ENCODE measurements around the gene FAXDC2.

The FAXDC2 gene

DNA sequence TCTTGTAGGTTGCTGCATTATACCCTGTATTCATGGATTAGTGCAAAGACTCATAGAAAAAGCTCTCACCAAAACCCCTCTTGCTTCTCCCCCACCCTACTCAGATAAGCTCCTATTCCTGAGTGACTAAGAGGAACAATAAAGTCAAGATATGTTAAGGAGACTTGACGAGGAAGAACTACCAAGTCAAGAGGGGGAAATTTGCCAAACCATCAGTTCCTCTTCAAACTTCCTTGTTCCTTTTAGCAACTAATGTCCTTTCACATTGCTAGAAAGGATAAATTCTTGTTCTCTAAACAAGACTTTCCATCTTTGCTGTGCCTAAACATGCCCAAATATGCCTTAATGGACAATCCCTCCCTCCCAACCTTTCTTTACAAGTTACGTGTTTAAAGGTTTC lies 35.0 kb upstream of the FAXDC2 start:
- CTCF ChIA-PET: no interaction called here

DNA sequence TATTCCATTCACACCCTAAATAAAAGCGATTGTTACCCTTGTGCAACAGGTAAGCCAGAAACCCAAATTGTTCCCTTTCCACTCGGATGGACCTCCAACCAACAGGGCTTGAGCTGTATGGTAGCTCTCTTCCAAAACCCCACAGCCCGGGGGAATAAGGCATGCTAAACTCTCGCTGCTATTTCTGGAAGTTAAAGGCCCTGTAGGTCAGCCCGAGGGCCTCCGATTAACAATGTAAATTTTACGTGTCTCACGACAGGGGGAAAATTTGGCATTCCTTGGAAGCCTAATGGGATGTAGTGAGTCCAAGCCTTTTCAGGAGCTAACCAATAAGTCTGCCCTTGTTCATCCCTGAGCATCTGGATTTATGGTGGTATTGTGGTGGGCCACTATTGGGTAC lies 34.0 kb upstream of the FAXDC2 start:
- H3K4me3 ChIP-seq (ENCODE audit: low read depth, low read length): no peak overlapping the region
- H3K36me3 ChIP-seq (ENCODE audit: control insufficient read depth in 2 of 2, insufficient read depth in 1 of 2, low read length in 2 of 2): peaks cover 15 to 50% of the 10 kb centered on the region in 2 experiments
- no peak overlapping the region for H3K27ac ChIP-seq (ENCODE audit: extremely low read depth, low read depth, low read length)
- POLR2A ChIA-PET: no interaction called here
- TF ChIP-seq SCRT2 (tag by site-specific recombination; IDR thresholded peaks at IDR 0.05) (peak; percentile 61), ZNF155 (tag by site-specific recombination; IDR thresholded peaks at IDR 0.05) (no peak), ZFP37 (tag by site-specific recombination; IDR thresholded peaks at IDR 0.05) (no peak), YY2 (tag by site-specific recombination; IDR thresholded peaks at IDR 0.05) (no peak)
- CTCF ChIA-PET: no interaction called here
- H3K9me3 ChIP-seq (ENCODE audit: control insufficient read depth, insufficient read depth, low read depth, low read length): no peaks in the 10 kb centered on the region
- H3K4me1 ChIP-seq (ENCODE audit: control insufficient read depth, insufficient read depth, low read length): no peaks in the 10 kb centered on the region

More for the DNA sequence above, 35.0 kb upstream of the FAXDC2 start:
- no peaks in the 10 kb centered on the region for H3K4me1 ChIP-seq (ENCODE audit: control insufficient read depth, insufficient read depth, low read length)
- peaks cover 21 to 59% of the 10 kb centered on the region in 2 experiments for H3K36me3 ChIP-seq (ENCODE audit: control insufficient read depth in 2 of 2, insufficient read depth in 1 of 2, low read length in 2 of 2)
- H3K4me3 ChIP-seq (ENCODE audit: low read depth, low read length): no peak overlapping the region
- TF ChIP-seq ZNF560 (tag by site-specific recombination; IDR thresholded peaks at IDR 0.05; ENCODE audit: borderline replicate concordance) (no peak), ZNF132 (tag by site-specific recombination; IDR thresholded peaks at IDR 0.05; ENCODE audit: borderline replicate concordance) (no peak), ZNF585B (tag by site-specific recombination; IDR thresholded peaks at IDR 0.05) (no peak), ZNF664 (tag by site-specific recombination; IDR thresholded peaks at IDR 0.05) (no peak), ZNF600 (tag by site-specific recombination; IDR thresholded peaks at IDR 0.05) (no peak)
- TF ChIP-seq, protein P1, sequence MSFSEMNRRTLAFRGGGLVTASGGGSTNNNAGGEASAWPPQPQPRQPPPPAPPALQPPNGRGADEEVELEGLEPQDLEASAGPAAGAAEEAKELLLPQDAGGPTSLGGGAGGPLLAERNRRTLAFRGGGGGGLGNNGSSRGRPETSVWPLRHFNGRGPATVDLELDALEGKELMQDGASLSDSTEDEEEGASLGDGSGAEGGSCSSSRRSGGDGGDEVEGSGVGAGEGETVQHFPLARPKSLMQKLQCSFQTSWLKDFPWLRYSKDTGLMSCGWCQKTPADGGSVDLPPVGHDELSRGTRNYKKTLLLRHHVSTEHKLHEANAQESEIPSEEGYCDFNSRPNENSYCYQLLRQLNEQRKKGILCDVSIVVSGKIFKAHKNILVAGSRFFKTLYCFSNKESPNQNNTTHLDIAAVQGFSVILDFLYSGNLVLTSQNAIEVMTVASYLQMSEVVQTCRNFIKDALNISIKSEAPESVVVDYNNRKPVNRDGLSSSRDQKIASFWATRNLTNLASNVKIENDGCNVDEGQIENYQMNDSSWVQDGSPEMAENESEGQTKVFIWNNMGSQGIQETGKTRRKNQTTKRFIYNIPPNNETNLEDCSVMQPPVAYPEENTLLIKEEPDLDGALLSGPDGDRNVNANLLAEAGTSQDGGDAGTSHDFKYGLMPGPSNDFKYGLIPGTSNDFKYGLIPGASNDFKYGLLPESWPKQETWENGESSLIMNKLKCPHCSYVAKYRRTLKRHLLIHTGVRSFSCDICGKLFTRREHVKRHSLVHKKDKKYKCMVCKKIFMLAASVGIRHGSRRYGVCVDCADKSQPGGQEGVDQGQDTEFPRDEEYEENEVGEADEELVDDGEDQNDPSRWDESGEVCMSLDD (tag by site-specific recombination; IDR thresholded peaks at IDR 0.05): no peak
- H3K27ac ChIP-seq (ENCODE audit: extremely low read depth, low read depth, low read length): no peak overlapping the region
- H3K9me3 ChIP-seq (ENCODE audit: control insufficient read depth, insufficient read depth, low read depth, low read length): no peaks in the 10 kb centered on the region
- POLR2A ChIA-PET: no interaction called here

DNA sequence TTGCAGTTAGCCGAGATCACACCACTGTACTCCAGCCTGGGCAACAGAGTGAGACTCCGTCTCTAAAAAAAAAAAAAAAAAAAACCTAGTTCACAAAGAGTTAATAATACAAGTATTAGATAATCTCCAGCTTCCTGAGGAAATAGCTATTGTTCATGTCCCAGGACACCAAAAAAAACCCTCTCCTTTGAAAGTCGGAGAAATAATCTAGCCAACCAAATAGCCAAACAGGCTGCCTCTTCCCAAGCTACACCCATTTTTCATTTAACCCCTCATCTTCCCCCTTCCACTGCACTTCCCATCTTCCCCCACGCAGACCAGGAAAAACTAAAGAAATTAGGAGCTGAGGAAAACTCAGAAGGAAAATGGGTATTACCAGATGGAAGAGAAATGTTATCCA lies 31.6 kb upstream of the FAXDC2 start:
- no peaks in the 10 kb centered on the region for H3K4me1 ChIP-seq (ENCODE audit: control insufficient read depth, insufficient read depth, low read length)
- ChIA-PET CTCF (interaction anchor here (0.7 kb wide), 1 partner anchor 55 kb away, joined by 3 read pairs; no protein-coding TSS in a partner anchor), POLR2A (no interaction called here)
- H3K27ac ChIP-seq (ENCODE audit: extremely low read depth, low read depth, low read length): no peak overlapping the region
- peaks cover 5 to 37% of the 10 kb centered on the region in 2 experiments; a peak in 2 of 3 replicates for H3K36me3 ChIP-seq (ENCODE audit: control insufficient read depth in 2 of 2, insufficient read depth in 1 of 2, low read length in 2 of 2)
- H3K9me3 ChIP-seq (ENCODE audit: control insufficient read depth, insufficient read depth, low read depth, low read length): no peaks in the 10 kb centered on the region
- H3K4me3 ChIP-seq (ENCODE audit: low read depth, low read length): no peak overlapping the region
- TF ChIP-seq, protein P2, sequence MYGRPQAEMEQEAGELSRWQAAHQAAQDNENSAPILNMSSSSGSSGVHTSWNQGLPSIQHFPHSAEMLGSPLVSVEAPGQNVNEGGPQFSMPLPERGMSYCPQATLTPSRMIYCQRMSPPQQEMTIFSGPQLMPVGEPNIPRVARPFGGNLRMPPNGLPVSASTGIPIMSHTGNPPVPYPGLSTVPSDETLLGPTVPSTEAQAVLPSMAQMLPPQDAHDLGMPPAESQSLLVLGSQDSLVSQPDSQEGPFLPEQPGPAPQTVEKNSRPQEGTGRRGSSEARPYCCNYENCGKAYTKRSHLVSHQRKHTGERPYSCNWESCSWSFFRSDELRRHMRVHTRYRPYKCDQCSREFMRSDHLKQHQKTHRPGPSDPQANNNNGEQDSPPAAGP (tag by site-specific recombination; IDR thresholded peaks at IDR 0.05): no peak
- no peak for TF ChIP-seq ZSCAN16 (tag by site-specific recombination; IDR thresholded peaks at IDR 0.05)
- no peak for TF ChIP-seq ZNF654 (tag by site-specific recombination; IDR thresholded peaks at IDR 0.05; ENCODE audit: low read depth)
- no peak for TF ChIP-seq ZNF19 (tag by site-specific recombination; IDR thresholded peaks at IDR 0.05; ENCODE audit: low read depth)
- no peak for TF ChIP-seq ZBTB48 (tag by site-specific recombination; IDR thresholded peaks at IDR 0.05)
- TF ChIP-seq, protein P3, sequence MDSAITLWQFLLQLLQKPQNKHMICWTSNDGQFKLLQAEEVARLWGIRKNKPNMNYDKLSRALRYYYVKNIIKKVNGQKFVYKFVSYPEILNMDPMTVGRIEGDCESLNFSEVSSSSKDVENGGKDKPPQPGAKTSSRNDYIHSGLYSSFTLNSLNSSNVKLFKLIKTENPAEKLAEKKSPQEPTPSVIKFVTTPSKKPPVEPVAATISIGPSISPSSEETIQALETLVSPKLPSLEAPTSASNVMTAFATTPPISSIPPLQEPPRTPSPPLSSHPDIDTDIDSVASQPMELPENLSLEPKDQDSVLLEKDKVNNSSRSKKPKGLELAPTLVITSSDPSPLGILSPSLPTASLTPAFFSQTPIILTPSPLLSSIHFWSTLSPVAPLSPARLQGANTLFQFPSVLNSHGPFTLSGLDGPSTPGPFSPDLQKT (IDR thresholded peaks at IDR 0.05; ENCODE audit: borderline replicate concordance, low read depth, low read length): no peak
- TF ChIP-seq, protein P4, sequence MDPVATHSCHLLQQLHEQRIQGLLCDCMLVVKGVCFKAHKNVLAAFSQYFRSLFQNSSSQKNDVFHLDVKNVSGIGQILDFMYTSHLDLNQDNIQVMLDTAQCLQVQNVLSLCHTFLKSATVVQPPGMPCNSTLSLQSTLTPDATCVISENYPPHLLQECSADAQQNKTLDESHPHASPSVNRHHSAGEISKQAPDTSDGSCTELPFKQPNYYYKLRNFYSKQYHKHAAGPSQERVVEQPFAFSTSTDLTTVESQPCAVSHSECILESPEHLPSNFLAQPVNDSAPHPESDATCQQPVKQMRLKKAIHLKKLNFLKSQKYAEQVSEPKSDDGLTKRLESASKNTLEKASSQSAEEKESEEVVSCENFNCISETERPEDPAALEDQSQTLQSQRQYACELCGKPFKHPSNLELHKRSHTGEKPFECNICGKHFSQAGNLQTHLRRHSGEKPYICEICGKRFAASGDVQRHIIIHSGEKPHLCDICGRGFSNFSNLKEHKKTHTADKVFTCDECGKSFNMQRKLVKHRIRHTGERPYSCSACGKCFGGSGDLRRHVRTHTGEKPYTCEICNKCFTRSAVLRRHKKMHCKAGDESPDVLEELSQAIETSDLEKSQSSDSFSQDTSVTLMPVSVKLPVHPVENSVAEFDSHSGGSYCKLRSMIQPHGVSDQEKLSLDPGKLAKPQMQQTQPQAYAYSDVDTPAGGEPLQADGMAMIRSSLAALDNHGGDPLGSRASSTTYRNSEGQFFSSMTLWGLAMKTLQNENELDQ (tag by site-specific recombination; IDR thresholded peaks at IDR 0.05; ENCODE audit: low read depth): no peak
- TF ChIP-seq ZNF433 (tag by site-specific recombination; IDR thresholded peaks at IDR 0.05; ENCODE audit: low read depth): no peak
- TF ChIP-seq, protein P5, sequence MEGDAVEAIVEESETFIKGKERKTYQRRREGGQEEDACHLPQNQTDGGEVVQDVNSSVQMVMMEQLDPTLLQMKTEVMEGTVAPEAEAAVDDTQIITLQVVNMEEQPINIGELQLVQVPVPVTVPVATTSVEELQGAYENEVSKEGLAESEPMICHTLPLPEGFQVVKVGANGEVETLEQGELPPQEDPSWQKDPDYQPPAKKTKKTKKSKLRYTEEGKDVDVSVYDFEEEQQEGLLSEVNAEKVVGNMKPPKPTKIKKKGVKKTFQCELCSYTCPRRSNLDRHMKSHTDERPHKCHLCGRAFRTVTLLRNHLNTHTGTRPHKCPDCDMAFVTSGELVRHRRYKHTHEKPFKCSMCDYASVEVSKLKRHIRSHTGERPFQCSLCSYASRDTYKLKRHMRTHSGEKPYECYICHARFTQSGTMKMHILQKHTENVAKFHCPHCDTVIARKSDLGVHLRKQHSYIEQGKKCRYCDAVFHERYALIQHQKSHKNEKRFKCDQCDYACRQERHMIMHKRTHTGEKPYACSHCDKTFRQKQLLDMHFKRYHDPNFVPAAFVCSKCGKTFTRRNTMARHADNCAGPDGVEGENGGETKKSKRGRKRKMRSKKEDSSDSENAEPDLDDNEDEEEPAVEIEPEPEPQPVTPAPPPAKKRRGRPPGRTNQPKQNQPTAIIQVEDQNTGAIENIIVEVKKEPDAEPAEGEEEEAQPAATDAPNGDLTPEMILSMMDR (tag by site-specific recombination; IDR thresholded peaks at IDR 0.05): no peak
- no peak for TF ChIP-seq ZNF510 (tag by site-specific recombination; IDR thresholded peaks at IDR 0.05; ENCODE audit: insufficient replicate concordance)
- no peak for TF ChIP-seq OSR2 (tag by site-specific recombination; IDR thresholded peaks at IDR 0.05)
- no peak for TF ChIP-seq ZNF792 (tag by site-specific recombination; IDR thresholded peaks at IDR 0.05)

All from HEK293 (cell line).